Activated CD4-positive, CD25-positive, alpha-beta regulatory T cell treated with anti-CD3 and anti-CD28 coated beads, Interleukin-2, amount 50 U/mL, for 24 hours (primary cell): ENCODE results near the gene PTN.
"Not testable (repeated sequence)": the region's sequence is repeated elsewhere in the genome, so short reads cannot be mapped to it uniquely, and the experiment has no call there.

Experiments
- ATAC-seq, 2 donors: fragments of 150-1000 bp; cut with Tn5 transposase; one replicate each; pipeline ENCODE4 v1.10.0; 2021; ENCODE audit warnings: mild to moderate bottlenecking in 1 of 2, moderate library complexity in 1 of 2

PTN gene

DNA sequence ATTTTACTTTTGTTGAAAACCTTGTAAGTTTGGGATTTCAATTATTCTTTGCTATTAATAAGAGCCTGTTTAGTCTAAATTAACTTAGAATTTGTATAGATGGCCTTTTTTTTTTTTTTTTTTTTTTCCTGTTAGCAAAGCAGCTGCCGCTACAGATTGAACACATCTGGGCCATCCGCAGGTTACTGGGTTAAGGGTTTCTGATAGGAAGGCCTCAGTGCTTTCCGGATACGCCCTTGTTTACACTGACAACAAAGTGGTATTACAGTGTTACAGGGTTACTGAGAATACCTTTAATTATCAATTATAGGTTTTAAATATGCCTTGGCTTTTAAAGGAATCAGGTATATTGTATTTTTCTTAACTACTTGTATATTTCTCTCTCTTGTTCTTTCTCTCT lies 76.8 kb downstream of the PTN start:
- ATAC-seq: no peak

DNA sequence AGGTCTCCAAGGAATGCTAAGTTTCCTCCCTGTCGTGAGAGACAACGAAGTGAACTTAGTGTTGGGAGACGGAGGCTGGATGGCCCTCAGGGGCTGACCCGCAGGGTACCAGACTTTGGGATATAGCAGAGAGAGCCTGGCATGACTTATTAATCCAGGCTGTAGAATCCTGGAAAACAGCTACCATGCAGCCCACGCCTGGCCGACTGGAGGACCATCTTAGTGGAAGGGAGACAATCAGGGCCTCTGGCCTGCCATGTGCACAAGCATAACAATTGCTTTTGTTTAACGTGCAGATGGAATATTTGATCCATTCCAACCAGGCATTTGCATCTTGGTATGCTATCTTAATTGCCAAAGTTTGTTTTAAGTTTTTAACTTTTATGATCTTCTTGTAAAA lies 78.1 kb downstream of the PTN start:
- not testable (repeated sequence) for ATAC-seq

DNA sequence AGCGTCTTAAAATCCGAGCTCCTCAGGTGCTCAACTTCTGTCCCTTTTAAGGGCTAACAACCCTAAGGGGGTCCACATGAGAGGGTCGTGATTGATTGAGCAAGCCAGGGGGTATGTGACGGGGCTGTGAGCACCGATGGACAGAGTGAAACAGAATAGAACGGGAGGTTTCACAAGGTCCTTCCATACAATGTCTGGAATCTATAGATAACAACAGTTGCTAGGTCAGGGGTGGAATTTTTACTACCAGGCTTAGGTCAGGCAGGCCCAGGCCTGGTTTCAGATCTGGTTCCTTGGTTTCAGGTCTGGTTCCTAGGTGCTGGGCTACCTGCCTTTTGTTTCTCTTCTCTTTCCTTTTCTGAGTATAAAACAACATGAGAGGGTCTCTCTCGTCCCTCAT lies 80.9 kb downstream of the PTN start:
- ATAC-seq: no peak

DNA sequence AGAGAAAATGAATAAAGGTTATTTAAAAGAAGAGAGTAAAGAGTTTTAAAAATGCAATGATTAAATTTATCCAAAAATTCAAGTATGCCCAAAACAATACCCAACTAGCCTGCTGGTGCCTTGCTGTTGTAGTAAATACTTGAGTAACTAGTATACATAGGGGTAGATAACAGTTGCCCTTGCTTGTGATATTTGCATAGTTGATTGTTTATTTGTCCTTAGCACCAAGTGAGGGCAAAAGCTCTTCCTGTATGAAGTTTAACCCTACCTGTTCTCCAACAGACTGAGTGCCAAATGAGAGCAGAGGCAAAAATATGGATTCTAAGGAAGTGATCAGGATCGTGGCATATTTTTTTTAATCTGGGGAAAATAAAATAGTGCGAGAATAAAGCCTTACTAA lies 85.0 kb downstream of the PTN start:
- no peak for ATAC-seq

DNA sequence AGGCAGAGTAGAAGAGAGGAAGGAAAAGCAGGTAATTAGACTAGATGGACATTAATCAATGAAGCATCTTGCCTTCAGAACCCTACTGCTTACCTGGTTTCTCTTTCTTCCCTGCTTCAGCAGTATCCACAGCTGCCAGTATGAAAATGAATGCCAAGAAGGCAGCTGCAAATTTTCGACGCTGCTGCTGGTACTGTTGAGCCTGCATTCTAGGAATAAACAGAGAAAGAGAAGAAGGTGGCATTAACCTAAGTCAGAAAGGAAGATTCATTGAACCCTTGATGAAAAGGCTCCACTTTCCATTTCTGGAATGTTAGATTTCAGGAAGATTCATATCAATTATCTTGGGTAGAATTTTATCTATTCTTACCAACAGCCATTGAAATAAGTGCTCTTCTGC lies 88.8 kb downstream of the PTN start:
- no peak for ATAC-seq

DNA sequence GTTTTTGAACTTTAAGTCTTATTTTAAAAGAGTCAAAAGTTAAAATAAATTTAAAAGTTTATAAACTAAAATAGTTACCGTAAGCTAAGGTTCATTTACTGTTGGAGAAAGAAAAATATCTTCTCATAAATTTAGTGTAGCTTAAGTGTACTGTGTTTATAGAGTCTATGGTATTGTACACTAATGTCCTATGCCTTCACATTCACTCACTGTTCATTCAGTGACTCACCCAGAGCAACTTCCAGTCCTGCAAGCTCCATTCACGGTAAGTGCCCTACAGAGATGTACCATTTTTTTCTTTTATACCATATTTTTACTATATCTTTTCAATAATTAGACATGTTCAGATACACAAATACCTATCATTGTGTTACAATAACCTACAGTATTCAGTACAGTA lies 97.6 kb downstream of the PTN start:
- no peak for ATAC-seq

DNA sequence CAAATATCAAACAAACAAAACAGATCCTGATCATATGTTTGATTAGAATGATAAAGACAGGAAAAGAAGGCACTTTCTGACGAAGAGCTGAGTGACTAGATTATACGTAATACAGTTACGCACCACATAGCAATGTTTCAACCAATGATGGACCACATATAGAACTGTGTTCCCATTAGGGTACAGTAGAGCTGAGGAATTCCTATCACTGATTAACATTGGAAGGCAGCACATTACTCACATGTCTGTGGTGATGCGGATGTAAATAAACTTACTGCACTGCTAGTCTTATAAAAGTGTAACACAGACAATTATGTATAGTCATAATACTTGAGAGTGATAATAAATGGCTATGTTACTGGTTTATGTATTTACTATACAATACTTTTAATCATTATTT lies 98.3 kb downstream of the PTN start:
- no peak for ATAC-seq

DNA sequence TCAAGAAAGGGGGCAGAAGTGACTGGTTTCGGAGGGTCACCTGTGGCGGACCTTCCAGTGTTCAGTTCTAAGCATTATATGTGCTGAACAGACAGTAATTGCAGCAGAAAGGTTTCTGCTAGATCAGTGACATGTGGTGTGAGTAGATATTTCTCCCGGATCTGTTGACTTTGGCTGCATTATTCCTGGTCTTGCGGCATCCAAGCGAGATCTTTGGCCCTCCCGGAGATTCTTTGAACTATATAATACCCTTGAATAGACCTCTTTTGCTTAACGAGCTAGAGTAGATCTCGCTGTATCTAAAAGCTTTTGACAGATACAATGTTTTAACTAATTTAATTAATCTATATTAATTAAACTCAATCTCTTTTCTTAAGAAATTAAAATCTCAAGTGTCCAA lies 99.8 kb downstream of the PTN start:
- no peak for ATAC-seq

DNA sequence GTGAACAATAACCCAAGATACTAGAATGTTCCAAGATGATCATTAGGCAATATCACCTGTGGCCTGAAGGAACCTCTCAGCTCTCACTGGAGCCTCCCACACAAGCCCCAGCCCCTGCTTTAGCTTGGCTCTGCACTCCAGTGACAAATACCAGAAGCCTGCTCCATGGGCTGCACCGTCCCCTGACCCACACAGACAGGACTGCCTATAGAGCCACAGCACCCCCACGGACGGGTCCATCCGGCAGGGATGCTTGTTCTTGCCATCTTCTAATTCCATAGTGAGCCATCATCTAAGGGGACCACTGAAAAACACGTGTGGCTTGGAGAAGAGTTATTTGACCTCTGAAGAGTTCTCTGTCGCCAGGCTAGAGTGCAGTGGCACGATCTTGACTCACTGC lies 100.9 kb downstream of the PTN start:
- no peak for ATAC-seq

DNA sequence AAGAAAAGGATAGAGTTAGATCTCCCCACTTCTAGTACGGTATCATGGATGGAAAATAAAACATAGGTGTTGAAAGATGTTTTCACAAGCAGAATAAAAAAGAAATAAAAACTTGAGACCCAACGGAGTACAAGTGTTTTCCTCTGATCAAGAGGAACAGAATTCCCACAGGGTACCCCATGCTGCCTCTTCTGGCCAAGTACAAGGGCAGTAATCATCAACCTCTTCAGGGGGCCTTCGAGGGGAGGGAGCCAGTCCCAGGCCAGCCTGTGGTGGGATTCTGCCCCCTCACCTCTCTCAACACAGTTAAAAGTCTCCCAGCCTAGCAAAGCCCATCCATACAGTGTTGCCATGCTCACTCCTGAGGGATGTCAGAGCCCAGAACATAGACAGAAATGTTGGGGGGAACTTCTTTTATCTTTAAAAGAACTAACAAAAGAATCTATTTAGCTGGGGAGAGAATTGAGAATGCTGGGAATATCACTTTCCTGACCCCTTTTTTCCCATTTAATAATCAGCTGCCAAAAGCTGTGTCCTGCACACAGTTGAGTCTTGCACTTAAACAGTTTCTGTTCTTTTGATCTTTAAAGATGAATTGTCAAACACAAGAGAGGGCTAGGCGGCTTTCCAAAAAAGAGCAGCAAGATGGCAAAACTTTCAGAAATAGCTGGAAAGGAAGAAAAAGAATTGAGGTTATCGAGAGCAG lies 101.7 kb downstream of the PTN start:
- ATAC-seq: no peak

DNA sequence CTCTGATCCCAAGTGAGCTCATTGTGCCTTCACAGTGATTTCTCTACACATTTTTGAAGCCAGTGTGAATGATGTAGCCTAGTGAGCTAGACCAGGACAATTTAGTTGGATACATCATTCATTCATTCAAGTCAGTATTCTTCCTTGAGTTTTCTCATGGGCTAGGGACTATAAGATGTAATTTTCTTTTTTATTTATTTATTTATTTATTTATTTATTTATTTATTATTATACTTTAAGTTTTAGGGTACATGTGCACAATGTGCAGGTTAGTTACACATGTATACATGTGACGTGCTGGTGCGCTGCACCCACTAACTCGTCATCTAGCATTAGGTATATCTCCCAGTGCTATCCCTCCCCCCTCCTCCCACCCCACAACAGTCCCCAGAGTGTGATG lies 104.3 kb downstream of the PTN start:
- ATAC-seq: not testable (repeated sequence)

DNA sequence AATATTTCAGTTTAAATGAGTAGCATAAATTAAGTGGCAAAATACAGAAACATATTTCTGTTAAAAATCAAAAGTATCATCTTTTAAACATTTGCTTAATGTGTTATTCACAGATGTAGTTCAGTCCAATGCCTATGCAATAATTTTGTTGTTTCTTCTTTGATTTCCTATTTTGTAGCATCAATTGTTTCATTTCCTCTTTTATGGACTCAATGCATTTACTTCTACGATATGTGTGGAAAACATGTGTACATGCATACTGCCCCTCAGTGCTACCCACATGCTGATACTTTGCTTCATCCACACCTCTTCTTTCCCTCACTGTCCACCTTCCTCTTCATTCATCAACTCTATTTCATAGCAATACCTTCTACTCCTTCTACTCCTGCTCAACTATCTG lies 108.1 kb downstream of the PTN start:
- ATAC-seq: no peak

DNA sequence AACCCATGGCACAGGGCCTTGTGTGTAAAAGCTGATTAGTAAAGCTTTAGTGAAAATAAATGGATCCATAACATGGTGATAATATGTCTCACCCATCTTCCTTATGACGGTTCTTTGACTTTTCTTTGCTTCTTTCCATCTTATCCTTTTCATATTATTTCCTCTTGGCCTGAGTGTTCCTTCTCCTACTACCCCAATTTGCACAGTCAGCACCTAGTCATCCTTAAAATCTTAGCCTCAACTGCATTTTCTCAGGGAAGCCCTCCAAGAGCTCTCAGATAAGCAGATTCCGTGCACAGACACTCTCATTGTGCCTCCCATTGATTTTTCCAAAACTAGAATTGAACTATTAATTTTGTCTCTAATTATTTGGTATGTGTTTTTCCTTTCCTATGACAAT lies 112.4 kb downstream of the PTN start:
- ATAC-seq: no peak

DNA sequence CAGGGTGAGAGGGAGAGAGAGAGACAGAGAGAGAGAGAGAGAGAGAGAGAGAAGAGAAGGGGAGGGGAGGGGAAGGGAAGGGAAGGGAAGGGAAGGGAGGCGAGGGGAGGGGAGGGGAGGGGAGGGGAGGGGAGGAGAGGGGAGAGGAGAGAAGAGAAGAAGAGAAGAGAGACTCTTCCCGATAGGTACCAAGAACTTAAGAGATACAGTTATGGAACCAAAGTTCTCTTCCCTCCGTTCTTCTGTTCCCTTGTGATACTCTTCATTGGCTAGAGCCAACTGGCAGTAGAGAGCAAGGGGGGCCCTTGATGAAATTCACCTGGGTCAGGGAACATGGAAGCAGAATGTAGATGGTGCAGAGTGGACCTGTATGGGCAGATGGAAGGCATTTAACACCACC lies 122.1 kb downstream of the PTN start:
- no peak for ATAC-seq

DNA sequence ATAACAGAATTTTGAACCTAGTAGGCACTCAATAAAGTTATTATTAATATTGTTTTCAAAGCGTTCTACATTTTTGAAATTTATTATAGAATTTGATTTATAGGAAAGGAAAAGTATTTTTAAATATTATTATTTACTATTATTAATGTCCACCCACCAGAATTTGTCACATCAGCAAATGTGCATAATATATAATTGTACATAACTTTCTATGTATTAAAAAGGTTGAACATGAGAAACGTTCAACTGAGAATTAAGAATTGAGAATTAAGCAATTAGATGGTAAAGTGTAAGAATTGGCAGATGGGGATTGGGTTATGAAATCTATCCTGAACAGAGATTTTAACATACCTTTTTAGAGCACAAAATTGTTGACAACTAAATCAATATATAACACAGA lies 129.8 kb downstream of the PTN start:
- no peak for ATAC-seq

DNA sequence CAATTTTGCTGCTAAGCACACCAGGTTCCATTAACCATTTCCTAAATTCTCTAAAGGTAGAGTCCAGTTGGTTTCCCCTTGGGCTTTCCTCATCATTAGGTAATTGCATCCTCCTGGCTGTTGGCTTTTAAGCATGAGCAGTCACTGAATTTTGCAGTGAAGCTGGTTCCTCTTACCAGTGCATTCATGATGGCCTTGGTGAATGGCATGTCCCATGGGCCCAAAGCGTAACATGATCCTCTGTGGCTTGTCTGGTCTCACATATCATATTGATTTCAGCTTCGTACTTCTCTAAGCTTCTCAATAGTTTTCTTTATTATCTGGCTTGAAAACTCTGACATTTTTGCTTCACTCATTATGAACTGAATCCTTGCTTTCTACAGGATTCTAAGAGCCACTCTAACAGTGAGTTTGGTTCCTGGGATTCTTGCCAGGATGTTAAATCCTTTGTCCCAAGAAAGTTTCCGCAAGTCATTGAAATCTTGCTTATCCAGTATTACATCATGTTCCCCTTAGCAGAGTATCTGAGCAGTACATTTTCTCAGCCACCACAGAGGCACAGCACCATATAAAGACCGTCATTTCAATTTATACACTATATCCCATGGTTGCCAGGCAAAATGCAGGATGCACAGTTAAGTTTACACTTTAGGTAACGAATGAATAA lies 134.2 kb downstream of the PTN start:
- no peak for ATAC-seq

DNA sequence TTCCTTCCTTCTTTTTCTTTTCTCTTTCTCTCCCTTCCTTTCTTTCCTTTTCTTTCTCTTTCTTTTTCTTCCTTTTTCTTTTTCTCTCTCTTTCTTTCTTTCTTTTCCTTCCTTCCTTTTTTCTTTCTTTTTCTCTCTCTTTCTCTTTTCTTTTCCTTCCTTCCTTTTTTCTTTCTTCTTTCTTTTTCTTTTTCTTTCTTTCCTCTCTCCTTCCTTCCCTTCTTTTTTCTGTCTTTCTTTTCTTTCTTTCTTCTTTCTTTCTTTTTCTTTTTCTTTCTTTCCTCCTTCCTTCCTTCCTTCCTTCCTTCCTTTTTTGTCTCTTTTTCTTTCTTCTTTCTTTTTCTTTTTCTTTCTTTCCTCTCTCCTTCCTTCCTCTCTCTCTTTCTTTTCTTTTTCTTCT lies 136.8 kb downstream of the PTN start:
- no peak for ATAC-seq

DNA sequence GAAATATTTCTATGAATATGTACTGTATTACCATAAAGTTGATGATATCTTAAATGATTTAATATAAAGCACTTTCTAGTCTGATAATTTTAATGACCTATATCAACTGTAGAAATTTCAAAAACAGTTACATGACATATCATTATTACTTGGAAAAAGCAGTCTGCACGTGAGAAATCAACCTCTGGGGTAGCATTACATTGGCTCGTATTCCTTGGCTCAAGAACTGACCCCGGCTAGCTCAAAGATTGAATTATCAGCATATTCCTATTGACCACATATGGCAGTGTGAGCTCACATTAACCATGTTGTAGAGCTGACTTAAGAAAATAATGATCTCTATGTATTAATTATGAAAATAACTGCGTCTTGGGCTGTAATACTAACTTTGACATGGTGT lies 139.3 kb downstream of the PTN start:
- ATAC-seq: no peak

DNA sequence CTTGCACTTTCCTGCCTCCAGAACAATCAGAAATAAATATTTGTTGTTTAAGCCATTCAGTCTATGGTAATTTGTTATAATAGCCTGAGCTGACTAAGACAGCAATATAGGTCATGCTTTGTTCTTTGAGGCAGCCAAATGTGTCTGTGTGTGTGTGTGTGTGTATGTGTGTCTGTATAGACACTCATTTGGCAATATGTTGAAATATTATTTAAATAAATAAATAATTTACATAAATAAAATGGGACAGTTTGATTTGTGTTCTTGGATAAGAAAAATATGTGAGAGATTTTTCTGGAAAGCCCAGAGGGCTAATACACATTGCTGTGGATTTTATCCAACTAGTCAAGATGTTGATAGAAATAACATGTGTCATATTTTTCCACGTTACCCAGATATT lies 140.2 kb downstream of the PTN start:
- ATAC-seq: no peak

DNA sequence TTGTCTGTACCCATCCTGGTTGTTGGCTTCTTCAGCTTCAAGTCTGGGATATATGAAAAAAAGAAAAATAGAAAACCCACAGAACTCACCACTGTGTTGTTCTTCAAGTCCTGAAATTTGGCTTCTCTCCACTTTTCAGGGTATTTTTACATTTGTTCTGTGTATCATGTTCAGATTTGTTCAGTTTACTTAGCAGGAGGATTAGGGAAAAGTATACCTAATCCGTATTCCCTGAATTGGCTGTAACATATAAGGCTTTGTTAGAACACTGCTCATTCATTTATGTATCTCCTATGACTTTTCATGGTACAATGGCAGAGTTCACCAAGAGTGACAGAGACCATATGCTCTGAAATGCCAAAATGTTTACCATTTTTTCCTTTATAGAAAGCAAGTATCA lies 146.9 kb downstream of the PTN start:
- ATAC-seq: no peak

DNA sequence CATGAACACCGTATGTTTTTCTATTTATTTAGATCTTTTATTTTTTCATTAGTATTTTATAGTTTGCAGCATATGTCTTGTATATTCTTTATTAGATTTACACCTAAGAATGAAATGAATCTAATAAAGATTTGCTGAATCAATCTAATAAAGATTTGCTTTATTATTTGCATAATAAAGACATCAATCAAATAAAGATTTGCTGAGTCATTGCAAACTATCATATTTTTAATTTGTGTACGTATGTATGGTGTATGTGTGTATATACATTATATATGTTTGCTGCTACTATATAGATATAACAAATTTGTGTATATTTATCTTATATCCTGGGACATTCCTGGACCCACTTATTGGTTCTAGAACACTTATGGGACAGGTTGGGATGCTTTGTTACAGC lies 147.5 kb downstream of the PTN start:
- ATAC-seq: no peak

DNA sequence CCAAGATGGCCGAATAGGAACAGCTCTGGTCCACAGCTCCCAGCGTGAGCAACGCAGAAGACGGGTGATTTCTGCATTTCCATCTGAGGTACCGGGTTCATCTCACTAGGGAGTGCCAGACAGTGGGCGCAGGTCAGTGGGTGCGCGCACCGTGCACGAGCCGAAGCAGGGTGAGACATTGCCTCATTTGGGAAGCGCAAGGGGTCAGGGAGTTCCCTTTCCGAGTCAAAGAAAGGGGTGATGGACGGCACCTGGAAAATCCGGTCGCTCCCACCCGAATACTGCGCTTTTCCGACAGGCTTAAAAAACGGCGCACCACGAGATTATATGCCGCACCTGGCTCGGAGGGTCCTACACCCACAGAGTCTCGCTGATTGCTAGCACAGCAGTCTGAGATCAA lies 161.9 kb downstream of the PTN start:
- not testable (repeated sequence) for ATAC-seq
